GM12878 (cell line): ENCODE measurements around the gene YKT6. TPM values are rescaled to one million over a fixed set of nuclear protein-coding genes. Genes with fewer than 3 reads are reported as not detected.

Experiments
- ATAC-seq: fragments of 200-7000 bp; cut with Tn5 transposase; 3 replicates; pipeline ENCODE4 v1.9.1; 2020; ENCODE audit warnings: mild to moderate bottlenecking, moderate library complexity
- BruUV-seq: library from RNA; stranded (reverse); fragments of 400-500 nt; replicated peaks from 2 replicates; lab custom pipeline; 2021; lab: Mats Ljungman, UMichigan
- CTCF ChIA-PET: fragments of 300-600 bp; sonication (Branson Sonifier 250); formaldehyde crosslinking; extraction: SDS; loops from one replicate; lab custom pipeline; 2021; ENCODE audit warnings: inconsistent platforms; lab: Yijun Ruan, JAX
- POLR2A ChIA-PET: fragments of 350-600 bp; formaldehyde crosslinking; extraction: SDS; loops from one replicate; lab custom pipeline; 2021; ENCODE audit warnings: inconsistent platforms; lab: Charles Lee
- RAD21 ChIA-PET: fragments of 300-600 bp; sonication (Branson Sonifier 250); formaldehyde crosslinking; loops from one replicate; lab custom pipeline; 2023; ENCODE audit warnings: antibody characterized with exemption; ENCODE audit not compliant: unreplicated experiment; lab: Charles Lee
- SMC1A ChIA-PET: fragments of 300-600 bp; sonication (Branson Sonifier 250); formaldehyde crosslinking; loops from one replicate; lab custom pipeline; 2023; ENCODE audit not compliant: unreplicated experiment, uncharacterized antibody; lab: Charles Lee
- DNase-seq: peaks from one replicate; pipeline ENCODE4 v3.0.0-alpha.2; 2011; ENCODE audit warnings: low read depth, low spot score
- FAIRE-seq: peaks from 3 replicates; lab custom pipeline; 2011; peaks lifted over from hg19 to GRCh38; lab: Jason Lieb, UNC
- H2AFZ ChIP-seq: 2 replicates; pipeline ENCODE4 v1.6.0; 2011; ENCODE audit warnings: low read depth, low read length, control low read depth; ENCODE audit not compliant: control insufficient read depth
- H3K27ac ChIP-seq: 2 replicates; pipeline ENCODE4 v1.5.1; 2011; ENCODE audit warnings: control low read depth; ENCODE audit not compliant: control insufficient read depth, insufficient read depth
- H3K27me3 ChIP-seq, 2 experiments: replicated peaks in 1 of 2; 2 replicates each; pipeline versions ENCODE4 v1.6.0 to v1.6.1; 2011; ENCODE audit warnings: low read length in 1 of 2; ENCODE audit not compliant: control insufficient read depth in 2 of 2, insufficient read depth in 2 of 2
- H3K36me3 ChIP-seq, 2 experiments: 2 replicates each; pipeline ENCODE4 v1.5.1; 2011; ENCODE audit warnings: low read length in 1 of 2; ENCODE audit not compliant: control insufficient read depth in 2 of 2, insufficient read depth in 2 of 2
- H3K4me1 ChIP-seq: 2 replicates; pipeline ENCODE4 v1.6.1; 2011; ENCODE audit warnings: mild to moderate bottlenecking, low read length, moderate library complexity, mixed read lengths; ENCODE audit not compliant: control insufficient read depth, insufficient read depth
- H3K4me2 ChIP-seq: 2 replicates; pipeline ENCODE4 v1.6.0; 2011; ENCODE audit warnings: control low read depth; ENCODE audit not compliant: control insufficient read depth, insufficient read depth
- H3K4me3 ChIP-seq: fragments of 200-600 bp; sonication (generic); 2 replicates; pipeline ENCODE4 v1.5.1; 2016
- H3K79me2 ChIP-seq: 2 replicates; pipeline ENCODE4 v1.6.0; 2011; ENCODE audit warnings: low read length; ENCODE audit not compliant: control insufficient read depth, insufficient read depth
- H3K9ac ChIP-seq: 2 replicates; pipeline ENCODE4 v1.8.0; 2011; ENCODE audit warnings: low read length, control low read depth, mixed read lengths; ENCODE audit not compliant: control insufficient read depth, insufficient read depth
- H3K9me3 ChIP-seq: replicated peaks from 3 replicates; pipeline ENCODE4 v1.5.1; 2011; ENCODE audit warnings: mild to moderate bottlenecking, low read length; ENCODE audit not compliant: control insufficient read depth, insufficient read depth
- H4K20me1 ChIP-seq: 2 replicates; pipeline ENCODE4 v1.6.0; 2011; ENCODE audit not compliant: control insufficient read depth, insufficient read depth
- ATF7 ChIP-seq: fragments of 450-650 bp; IDR thresholded peaks from 2 replicates; pipeline ENCODE4 v1.6.1; 2016; ENCODE audit warnings: low read depth, mild to moderate bottlenecking
- CEBPB ChIP-seq, 2 experiments: fragments of 150-350 bp in 1 of 2; IDR thresholded peaks; 2 replicates each; pipeline ENCODE4 v1.6.1; 2012 to 2014; ENCODE audit warnings: low read depth in 2 of 2, low read length in 2 of 2, borderline replicate concordance in 1 of 2, inconsistent platforms in 1 of 2
- MEF2A ChIP-seq: IDR thresholded peaks from 2 replicates; pipeline ENCODE4 v1.6.1; 2011; ENCODE audit warnings: low read depth, mild to moderate bottlenecking, low read length, moderate library complexity; ENCODE audit not compliant: insufficient read depth
- MTA3 ChIP-seq: IDR thresholded peaks from 2 replicates; pipeline ENCODE4 v1.6.1; 2012; ENCODE audit warnings: low read length, inconsistent platforms, borderline replicate concordance
- MXI1 ChIP-seq: fragments of 150-350 bp; IDR thresholded peaks from 2 replicates; pipeline ENCODE4 v1.6.1; 2011; ENCODE audit warnings: low read depth, mild to moderate bottlenecking, inconsistent platforms, low read length, improper control_type of control experiment
- NFYB ChIP-seq: IDR thresholded peaks from 2 replicates; pipeline ENCODE4 v1.6.1; 2011; ENCODE audit warnings: low read depth, mild to moderate bottlenecking, low read length, improper control_type of control experiment, moderate library complexity; ENCODE audit not compliant: insufficient read depth
- PAX8 ChIP-seq: fragments of 450-650 bp; IDR thresholded peaks from 2 replicates; pipeline ENCODE4 v1.6.1; 2017; ENCODE audit warnings: mild to moderate bottlenecking, moderate library complexity
- RCOR1 ChIP-seq: conservative IDR thresholded peaks from 2 replicates; pipeline ENCODE4 v1.6.1; 2012; ENCODE audit warnings: low read depth, low read length, improper control_type of control experiment
- SMARCA5 ChIP-seq: fragments of 450-650 bp; IDR thresholded peaks from 2 replicates; pipeline ENCODE4 v1.6.1; 2017; ENCODE audit warnings: mild to moderate bottlenecking
- SP1 ChIP-seq: IDR thresholded peaks from one replicate; pipeline ENCODE4 v1.6.1; 2011; ENCODE audit warnings: low read depth, low read length
- YY1 ChIP-seq: IDR thresholded peaks from 2 replicates; pipeline ENCODE4 v1.6.1; 2011; ENCODE audit warnings: low read depth, mild to moderate bottlenecking, low read length
- ZNF622 ChIP-seq: fragments of 450-650 bp; IDR thresholded peaks from 2 replicates; pipeline ENCODE4 v1.6.1; 2017; ENCODE audit warnings: mild to moderate bottlenecking, inconsistent platforms
- WGBS: methylation state at CpG from one replicate; pipeline ENCODE4 v1.1.6; 2016; ENCODE audit warnings: low lambda C conversion rate; ENCODE audit not compliant: insufficient replicate concordance, insufficient coverage; ENCODE audit errors: missing lambda C conversion rate; 5-methylcytosine and 5-hydroxymethylcytosine counted together
- in situ Hi-C: fragments of 300-500 bp; cut with MboI; formaldehyde crosslinking; loops from 9 replicates; pipeline ENCODE4 v1.14.3; 2018; ENCODE audit warnings: mixed read lengths
- intact Hi-C: fragments of 100-400 bp; cut with micrococcal nuclease; formaldehyde crosslinking; loops from one replicate; pipeline ENCODE4 v1.14.2; 2022; ENCODE audit not compliant: unreplicated experiment
- polyA plus RNA-seq, 11 experiments: library from polyadenylated mRNA; depleted of rRNA in 4 of 11; unstranded in 6 of 11; stranded (reverse) in 5 of 11; fragments of >200 nt; fragmentation: Nextera tagmentation in 4 of 11; fragmentation: Illumina TruSeq in 1 of 11; extraction: Ambion mirVana in 4 of 11; extraction: Trizol in 1 of 11; gene quantifications; 1 replicate in 1 of 11; 2 replicates in 10 of 11; pipeline versions ENCODE4 v1.2.1 to v1.2.3, GENCODE V29; 2011 to 2016; ENCODE audit warnings: inconsistent platforms in 2 of 11, missing spikeins in 2 of 11, low read depth in 1 of 11
- total RNA-seq, 4 experiments: library from RNA; depleted of rRNA in 3 of 4; stranded (reverse); fragments of >200 nt in 3 of 4; fragmentation: Illumina TruSeq in 1 of 4; extraction: Trizol in 1 of 4; gene quantifications; 2 replicates each; pipeline versions ENCODE4 v1.2.1 to v1.2.3, GENCODE V29; 2013 to 2021
- TF ChIP-seq, protein P1 (sequence below): IDR thresholded peaks from 2 replicates; pipeline ENCODE4 v1.6.1; 2011; ENCODE audit warnings: borderline replicate concordance, low read depth, mild to moderate bottlenecking, moderate library complexity, low read length; ENCODE audit not compliant: insufficient read depth, poor library complexity, severe bottlenecking
- TF ChIP-seq, protein P2 (sequence below): fragments of 450-650 bp; IDR thresholded peaks from 2 replicates; pipeline ENCODE4 v1.6.1; 2016; ENCODE audit warnings: mild to moderate bottlenecking
- TF ChIP-seq, protein P3 (sequence below): IDR thresholded peaks from 2 replicates; pipeline ENCODE4 v1.6.1; 2012; ENCODE audit warnings: low read depth, low read length, improper control_type of control experiment

The YKT6 gene
- total and polyA plus RNA-seq, 10 of the 15 experiments (the other 5 are each of a cell fraction or from before 2014, with no cell fraction given) = 1.7 to 95.2 (median 70.5) TPM

DNA sequence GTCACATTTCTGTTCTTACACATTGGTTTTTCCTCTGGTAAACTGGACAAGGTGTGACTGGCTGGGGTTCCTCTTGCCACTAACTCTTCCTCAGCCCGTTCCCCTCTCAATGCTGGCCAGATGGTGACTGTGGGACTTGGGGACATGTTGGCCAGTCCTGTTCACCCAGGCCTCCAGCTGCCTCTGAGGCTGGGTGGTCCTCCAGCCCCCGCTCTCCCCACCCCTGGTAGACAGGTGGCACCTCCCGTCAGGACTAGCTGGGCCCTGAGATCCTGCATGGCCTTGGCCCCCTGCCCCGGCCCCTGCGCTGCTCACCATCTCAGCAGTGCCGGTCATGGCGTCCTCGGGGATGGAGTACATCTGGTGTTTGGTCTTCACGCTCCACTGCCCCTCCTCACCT, 48.8 kb upstream of the YKT6 start:
- SMC1A ChIA-PET = no interaction called here
- no peaks in the 10 kb centered on the region for H3K9me3 ChIP-seq
- ATAC-seq (no peak), DNase-seq (no peak), FAIRE-seq (no peak)
- H3K4me3 ChIP-seq = no peak overlapping the region
- POLR2A ChIA-PET = no interaction called here
- H4K20me1 ChIP-seq = no peaks in the 10 kb centered on the region
- H2AFZ ChIP-seq = no peak overlapping the region
- BruUV-seq = no TSS peak
- H3K4me2 ChIP-seq = no peak overlapping the region
- no peaks in the 10 kb centered on the region for H3K79me2 ChIP-seq
- WGBS = 38% methylated on average over 9 of the region's 9 CpGs
- H3K27ac ChIP-seq = no peak overlapping the region
- RAD21 ChIA-PET = no interaction called here
- intact Hi-C loops = loop anchor here (5.0 kb wide), 1 partner anchor 40 kb away; no protein-coding TSS in a partner anchor
- no peaks in the 10 kb centered on the region; a peak in 2 of 4 replicates for H3K27me3 ChIP-seq
- in situ Hi-C loops = no loop called here
- TF ChIP-seq MTA3 = no peak
- TF ChIP-seq NFYB = no peak
- TF ChIP-seq, protein P1, sequence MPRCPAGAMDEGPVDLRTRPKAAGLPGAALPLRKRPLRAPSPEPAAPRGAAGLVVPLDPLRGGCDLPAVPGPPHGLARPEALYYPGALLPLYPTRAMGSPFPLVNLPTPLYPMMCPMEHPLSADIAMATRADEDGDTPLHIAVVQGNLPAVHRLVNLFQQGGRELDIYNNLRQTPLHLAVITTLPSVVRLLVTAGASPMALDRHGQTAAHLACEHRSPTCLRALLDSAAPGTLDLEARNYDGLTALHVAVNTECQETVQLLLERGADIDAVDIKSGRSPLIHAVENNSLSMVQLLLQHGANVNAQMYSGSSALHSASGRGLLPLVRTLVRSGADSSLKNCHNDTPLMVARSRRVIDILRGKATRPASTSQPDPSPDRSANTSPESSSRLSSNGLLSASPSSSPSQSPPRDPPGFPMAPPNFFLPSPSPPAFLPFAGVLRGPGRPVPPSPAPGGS = no peak
- no peak for TF ChIP-seq RCOR1
- no peak for TF ChIP-seq PAX8
- TF ChIP-seq MEF2A = no peak
- TF ChIP-seq, protein P2, sequence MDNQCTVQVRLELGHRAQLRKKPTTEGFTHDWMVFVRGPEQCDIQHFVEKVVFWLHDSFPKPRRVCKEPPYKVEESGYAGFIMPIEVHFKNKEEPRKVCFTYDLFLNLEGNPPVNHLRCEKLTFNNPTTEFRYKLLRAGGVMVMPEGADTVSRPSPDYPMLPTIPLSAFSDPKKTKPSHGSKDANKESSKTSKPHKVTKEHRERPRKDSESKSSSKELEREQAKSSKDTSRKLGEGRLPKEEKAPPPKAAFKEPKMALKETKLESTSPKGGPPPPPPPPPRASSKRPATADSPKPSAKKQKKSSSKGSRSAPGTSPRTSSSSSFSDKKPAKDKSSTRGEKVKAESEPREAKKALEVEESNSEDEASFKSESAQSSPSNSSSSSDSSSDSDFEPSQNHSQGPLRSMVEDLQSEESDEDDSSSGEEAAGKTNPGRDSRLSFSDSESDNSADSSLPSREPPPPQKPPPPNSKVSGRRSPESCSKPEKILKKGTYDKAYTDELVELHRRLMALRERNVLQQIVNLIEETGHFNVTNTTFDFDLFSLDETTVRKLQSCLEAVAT = no peak
- TF ChIP-seq MXI1 = no peak
- no peak for TF ChIP-seq ATF7
- TF ChIP-seq, protein P3, sequence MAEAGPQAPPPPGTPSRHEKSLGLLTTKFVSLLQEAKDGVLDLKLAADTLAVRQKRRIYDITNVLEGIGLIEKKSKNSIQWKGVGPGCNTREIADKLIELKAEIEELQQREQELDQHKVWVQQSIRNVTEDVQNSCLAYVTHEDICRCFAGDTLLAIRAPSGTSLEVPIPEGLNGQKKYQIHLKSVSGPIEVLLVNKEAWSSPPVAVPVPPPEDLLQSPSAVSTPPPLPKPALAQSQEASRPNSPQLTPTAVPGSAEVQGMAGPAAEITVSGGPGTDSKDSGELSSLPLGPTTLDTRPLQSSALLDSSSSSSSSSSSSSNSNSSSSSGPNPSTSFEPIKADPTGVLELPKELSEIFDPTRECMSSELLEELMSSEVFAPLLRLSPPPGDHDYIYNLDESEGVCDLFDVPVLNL = no peak
- no peak for TF ChIP-seq SMARCA5
- no peak for TF ChIP-seq ZNF622
- no peak for TF ChIP-seq CEBPB (IDR thresholded peaks at IDR 0.05; ENCODE audit: borderline replicate concordance in 1 of 2, low read depth in 2 of 2, low read length in 2 of 2)
- no peak for TF ChIP-seq YY1
- no peak for TF ChIP-seq SP1
- TF ChIP-seq, all 136 proteins: peak for 0
- CTCF ChIA-PET = interaction anchor here (1.1 kb wide), 1 partner anchor 45 kb away, joined by 3 read pairs; no protein-coding TSS in a partner anchor
- H3K4me1 ChIP-seq = peaks cover 5% of the 10 kb centered on the region
- no peak overlapping the region for H3K9ac ChIP-seq
- H3K36me3 ChIP-seq = no peaks in the 10 kb centered on the region
